NOMO-1 treated with dmso at 0.1 percent for 144 hours (cell line): ENCODE data around the gene SYCN.
"Not testable (repeated sequence)": the region's sequence is repeated elsewhere in the genome, so short reads cannot be mapped to it uniquely, and the experiment has no call there.

Experiments
- DNase-seq: peaks from one replicate; lab custom pipeline; 2025; ENCODE audit not compliant: unreplicated experiment; lab: John Stamatoyannopoulos, UW

Gene SYCN

GRCh38 chr19:39203372-39204341, at the start of gene SYCN:
Gene SYCN, minus strand, starts transcription at chr19:39204263. Its CDS starts 9 bp downstream, at chr19:39204254.
- DNase-seq = no peak

DNA sequence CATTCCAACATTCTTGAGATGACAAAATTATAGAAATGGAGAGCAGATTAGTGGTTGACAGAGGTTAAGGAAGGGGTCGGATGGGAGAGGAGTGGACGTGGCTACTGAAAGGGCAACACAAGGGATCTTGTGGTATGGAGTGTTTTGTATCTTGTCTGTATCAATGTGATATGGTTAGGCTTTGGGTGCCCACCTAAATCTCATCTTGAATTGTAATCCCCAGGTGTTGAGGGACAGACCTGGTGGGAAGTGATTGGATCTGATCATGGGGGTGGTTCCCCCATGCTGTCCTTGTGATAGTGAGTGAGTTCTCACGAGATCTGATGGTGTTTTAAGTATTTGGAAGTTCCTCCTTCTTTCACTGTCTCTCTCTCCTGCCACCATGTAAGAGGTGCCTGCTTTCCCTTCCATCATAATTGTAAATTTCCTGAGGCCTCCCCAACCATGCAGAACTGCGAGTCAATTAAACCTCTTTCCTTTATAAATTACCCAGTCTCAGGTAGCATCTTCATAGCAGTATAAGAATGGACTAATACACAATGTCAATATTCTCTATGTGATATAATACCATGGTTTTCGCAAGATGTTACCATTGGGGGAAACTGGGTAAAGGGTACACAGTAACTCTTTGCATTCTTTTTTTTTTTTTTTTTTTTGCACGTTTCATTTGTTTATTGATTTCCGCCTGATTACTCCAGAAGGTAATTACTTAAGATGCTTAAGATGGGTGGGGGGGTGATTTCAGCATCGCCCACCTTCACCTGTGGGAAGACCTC, 49.5 kb upstream of the SYCN start:
- no peak for DNase-seq

DNA sequence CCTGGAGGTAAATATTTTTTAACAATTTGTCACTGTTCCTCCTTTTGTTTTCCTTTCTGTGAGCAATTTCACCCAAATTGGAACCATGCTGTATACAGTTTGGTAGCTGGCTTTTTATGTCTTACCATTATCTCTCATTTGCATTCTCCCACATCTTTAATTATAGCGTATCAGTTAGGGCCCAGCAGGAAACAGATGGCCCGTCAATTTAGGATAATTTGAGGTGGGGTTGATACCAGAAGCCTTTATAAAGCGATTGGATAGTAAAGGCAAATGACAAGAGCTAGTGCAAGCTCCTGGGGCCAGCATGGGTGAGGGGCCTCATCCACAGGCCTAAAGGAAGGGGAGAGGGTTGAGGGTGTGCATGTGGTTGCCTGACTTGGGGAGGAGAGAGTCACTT, 48.4 kb upstream of the SYCN start:
- no peak for DNase-seq

- no peak for DNase-seq
Measured at GRCh38 chr19:39251846-39252245, 47.8 kb upstream of the SYCN start.

DNA sequence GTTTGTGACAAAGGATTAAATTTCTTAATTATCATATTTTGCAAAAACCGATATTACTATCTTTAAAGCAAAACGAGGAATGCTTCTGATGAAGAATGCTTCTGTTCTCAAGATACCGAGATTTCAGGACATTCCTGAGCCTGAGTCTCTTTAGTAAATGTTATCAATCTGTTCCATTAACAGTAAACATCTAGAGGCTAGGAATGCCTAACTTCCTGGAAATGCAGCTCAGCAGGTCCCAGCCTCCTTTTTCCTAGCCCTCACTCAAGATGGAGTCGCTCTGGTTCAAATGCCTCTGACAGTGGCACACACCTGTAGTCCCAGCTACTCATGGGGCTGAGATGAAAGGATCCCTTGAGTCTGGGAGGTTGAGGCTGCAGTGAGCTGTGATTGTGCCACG, 47.0 kb upstream of the SYCN start:
- DNase-seq = no peak

DNA sequence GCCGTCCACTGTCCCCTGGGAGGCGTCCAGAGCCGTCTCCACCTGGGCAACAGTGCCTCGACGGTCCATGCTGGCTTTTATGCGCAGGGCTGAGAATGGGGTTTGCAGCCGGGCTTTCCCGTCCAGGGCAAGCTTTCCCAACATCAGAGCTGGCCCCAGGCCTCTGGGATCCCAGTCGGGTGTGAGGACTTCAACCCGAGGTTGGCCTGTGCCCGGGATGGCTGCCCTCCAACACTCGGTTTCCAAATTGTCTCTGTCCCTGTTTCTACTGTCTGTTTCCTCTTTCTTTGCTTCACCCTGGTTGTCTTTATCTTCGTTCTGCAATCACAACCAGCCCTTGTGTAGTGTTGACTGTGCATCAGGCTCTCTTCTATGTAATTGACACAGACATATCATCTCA, 44.7 kb upstream of the SYCN start, which contains the start of gene IFNL4:
Gene IFNL4 (minus strand): TSS at position 51 of the 400 bp plus-strand sequence.
- no peak for DNase-seq

- no peak for DNase-seq
Measured at GRCh38 chr19:39247701-39248664, 43.9 kb upstream of the SYCN start.

- DNase-seq = no peak
Measured at GRCh38 chr19:39246951-39247669, 43.0 kb upstream of the SYCN start.

- DNase-seq = not testable (repeated sequence)
Measured at GRCh38 chr19:39245166-39245565, 41.1 kb upstream of the SYCN start.

DNA sequence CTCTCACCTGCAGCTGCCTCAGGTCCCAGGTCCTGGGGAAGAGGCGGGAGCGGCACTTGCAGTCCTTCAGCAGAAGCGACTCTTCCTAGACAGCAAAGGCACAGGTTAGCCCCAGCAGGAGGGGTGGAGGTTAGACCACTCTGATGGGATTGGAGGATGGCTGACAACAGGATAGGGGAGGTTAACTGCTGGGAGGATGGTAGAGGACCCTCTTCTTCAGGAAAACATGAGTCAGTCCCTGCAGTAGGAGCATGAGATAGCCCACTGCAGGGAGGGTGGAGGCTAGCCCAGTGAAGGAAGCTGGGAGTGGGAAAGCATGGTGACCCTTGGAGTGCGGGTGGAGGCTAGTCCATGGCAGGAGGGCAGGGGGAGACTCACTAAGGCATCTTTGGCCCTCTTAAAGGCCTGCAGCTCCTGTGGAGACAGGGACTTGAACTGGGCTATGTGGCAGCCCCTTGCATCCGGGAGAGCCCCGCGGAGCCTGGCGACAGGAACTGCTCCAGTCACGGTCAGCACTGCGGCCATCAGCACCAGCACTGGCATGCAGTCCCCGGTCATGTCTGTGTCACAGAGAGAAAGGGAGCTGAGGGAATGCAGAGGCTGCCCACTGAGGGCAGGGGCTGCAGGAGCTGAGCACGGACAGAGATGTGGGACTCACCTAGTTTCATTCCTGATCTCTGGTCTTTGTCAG, 40.5 kb upstream of the SYCN start, which contains the start of gene IFNL3:
Gene IFNL3 (minus strand): TSS at position 597 of the 691 bp plus-strand sequence. CDS start 39 bp downstream, at position 558.
- DNase-seq = not testable (repeated sequence)

- DNase-seq = not testable (repeated sequence)
Measured at GRCh38 chr19:39243741-39244140, 39.7 kb upstream of the SYCN start.

DNA sequence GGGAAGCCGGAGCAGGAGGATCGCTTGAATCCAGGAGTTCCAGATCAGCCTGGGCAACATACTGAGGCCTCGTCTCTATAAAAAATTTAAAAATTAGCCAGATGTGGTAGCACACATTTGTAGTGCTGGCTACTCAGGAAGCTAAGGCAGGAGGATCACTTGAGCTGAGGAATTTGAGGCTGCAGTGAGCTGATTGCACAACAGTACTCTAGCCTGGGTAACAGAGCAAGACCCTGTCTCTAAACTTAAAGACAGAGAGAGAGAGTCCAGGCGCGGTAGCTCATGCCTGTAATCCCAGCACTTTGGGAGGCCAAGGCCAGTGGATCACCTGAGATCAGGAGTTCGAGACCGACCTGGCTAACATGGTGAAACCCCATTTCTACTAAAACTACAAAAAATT, 36.4 kb upstream of the SYCN start:
- no peak for DNase-seq

DNA sequence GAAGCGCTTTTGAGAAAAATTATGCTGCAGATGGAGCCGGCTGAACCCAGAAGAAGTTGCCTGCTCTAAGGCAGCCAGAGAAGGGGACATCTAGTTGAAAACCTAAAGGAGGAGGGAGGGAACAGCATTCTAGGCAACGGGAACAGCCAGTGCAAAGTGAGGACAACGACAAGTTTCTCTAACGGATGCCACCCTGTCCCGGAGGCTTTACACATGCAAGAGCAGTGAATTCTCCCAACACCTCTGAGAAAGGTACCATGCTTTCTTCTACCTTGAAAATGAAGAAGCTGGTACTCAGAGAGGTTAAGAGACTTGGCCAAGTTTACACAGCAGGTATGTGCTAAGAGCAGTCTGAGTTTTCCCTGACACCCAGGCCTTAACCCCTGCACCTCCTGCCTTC, 34.9 kb upstream of the SYCN start:
- no peak for DNase-seq

GRCh38 chr19:39238209-39238608, 34.1 kb upstream of the SYCN start:
- DNase-seq = no peak

- DNase-seq = no peak
Measured at GRCh38 chr19:39237200-39238184, 33.4 kb upstream of the SYCN start.

DNA sequence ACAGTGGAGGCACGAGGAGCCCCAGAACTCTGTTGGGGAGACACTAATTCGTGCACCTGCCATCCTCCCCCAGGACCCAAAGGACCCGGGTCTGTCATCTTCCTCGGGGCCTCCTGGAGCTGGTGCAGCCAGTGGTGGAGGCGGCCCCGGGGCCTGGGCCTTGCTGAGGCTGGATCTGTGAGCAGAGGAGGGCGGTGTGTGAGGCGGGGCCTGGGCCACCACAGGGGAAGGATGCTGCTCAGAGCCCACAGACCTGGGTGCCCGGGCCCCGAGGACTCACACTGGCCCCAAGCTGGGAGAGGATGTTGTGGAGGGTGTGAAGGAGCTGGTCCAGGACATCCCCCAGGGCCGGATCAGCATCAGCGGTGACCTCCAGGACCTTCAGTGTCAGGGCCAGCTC, 32.5 kb upstream of the SYCN start:
- DNase-seq = no peak

DNA sequence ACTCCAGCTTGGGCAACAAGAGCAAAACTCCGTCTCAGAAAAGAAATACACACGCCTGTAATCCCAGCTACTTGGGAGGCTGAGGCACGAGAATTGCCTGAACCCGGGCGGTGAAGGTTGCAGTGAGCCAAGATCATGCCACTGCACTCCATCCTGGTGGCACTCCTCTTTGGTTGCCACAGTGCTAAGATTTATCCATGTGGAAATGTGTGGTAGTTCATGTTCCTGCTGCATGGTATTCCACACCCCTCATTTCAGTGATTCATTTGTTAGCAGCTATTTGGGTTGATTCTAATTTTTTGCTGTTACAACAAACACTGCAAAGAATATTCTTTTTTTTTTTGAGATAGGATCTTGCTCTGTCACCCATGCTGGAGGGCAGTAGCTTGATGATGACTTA, 28.6 kb upstream of the SYCN start:
- no peak for DNase-seq

DNA sequence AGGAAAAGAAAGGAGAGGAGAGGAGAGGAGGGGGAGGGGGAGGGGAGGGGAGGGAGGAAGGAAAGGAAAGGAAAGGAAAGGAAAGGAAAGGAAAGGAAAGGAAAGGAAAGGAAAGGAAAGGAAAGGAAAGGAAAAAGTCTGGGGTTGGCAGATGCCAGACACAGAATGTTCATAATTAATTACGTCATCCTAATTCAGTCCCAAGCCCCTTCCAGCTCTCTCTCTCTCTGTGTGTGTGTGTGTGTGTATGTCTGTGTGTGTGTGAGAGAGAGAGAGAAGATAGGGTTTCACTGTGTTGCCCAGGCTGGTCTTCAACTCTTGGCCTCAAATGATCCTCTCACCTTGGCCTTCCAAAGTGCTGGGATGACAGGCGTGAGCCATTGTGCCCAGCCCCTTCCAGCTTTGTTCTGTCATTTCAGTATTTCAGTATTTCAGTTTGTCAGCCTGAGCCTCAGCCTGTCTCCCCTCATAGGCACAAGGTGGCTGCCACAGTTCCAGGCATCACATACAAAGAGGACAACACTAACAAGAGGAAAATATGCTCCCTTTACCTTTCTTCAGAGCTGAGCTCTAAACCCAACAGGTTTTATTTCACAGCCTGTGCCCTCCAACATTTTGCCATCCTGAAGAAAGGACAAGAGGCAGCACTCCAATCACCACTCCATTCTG, 26.2 kb upstream of the SYCN start:
- no peak for DNase-seq
